CD4-positive, alpha-beta T cell treated with Interleukin-10 for 1 hour (primary cell): ENCODE data around the gene LACTBL1.
"Not testable (repeated sequence)": the region's sequence is repeated elsewhere in the genome, so short reads cannot be mapped to it uniquely, and the experiment has no call there.

ENCODE experiments used
- DNase-seq: peaks from one replicate; pipeline ENCODE4 v3.0.0-alpha.2; 2020

The LACTBL1 gene

DNA sequence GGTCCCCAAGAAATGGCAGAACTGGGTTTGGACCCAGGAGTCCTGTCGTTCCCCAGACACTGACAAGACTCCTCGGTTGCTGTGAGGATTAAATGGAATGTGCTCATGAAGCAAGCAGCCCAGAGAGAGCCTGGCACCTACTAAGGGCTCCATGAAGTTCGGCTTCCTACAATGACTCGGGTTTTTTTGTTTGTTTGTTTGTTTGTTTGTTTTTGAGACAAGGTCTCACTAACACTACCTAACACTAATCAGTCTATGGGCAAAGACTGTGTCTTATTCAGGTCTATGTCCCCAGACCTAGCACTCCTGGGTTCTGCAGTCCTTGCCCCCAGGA lies 3.4 kb upstream of the LACTBL1 start:
- DNase-seq, result no peak

- DNase-seq, result no peak
Observed at GRCh38 chr1:22975694-22976093, 3.0 kb upstream of the LACTBL1 start.

GRCh38 chr1:22971611-22972405 lies 858 bp downstream of the LACTBL1 start:
- no peak for DNase-seq

DNA sequence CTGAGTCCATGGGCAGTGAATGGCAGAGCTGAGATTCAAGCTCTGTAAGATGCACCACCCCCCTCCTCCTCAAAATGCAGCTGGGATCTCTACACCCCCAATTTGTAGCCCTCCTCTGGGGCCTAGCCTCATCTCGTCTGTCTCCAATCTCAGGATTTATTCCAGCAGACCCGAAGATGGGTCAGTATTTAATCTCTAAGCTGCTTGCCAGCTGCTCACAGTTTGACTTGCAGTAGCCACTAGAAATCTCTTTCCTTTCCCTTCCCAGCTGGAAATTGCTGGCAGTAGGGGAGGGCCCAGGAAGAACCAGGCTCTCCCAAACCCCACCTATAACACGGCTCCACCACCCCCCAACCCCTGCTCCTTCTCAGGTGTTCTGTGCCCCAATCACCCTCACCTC lies 1.5 kb downstream of the LACTBL1 start:
- no peak for DNase-seq

DNA sequence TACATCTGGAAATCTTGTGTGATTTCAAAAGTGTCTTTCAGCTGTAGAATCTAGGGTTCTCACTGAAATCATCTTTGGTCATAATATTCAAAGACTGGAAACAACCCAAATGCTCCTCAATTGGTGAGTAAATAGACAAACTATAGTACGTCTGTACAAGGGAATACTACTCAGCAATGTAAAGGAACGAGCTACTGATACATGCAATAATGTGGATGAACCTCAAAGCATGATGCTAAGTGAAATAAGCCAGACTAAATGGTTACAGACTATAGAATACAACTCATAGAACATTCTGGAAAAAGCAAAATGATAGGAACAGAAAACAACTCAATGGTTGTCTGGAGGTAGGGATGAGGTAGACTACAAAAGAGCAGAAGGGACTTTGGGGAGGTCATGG lies 2.6 kb downstream of the LACTBL1 start:
- DNase-seq, result no peak

GRCh38 chr1:22969304-22969709 lies 3.4 kb downstream of the LACTBL1 start:
- DNase-seq, result no peak

- DNase-seq, result no peak
Observed at GRCh38 chr1:22967833-22968232, 4.8 kb downstream of the LACTBL1 start.

DNA sequence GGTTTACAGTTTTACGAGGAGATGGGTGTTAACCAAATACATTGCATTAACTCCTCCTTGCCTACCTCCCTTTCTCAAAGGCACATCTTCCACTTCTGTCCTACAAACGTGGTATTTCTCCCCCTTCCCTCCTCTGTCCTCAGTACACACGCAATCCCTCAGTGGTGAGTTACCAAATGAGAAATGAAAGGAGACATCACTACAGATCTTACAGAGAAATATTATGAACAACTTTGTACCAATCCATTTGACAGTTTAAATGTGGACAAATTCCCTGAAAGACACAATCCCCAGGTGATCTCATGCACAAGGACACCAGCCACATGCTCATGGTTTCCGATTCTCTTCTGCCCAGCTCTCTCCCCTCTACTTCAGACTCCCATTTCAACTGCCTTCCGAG lies 6.4 kb downstream of the LACTBL1 start:
- DNase-seq, result no peak

DNA sequence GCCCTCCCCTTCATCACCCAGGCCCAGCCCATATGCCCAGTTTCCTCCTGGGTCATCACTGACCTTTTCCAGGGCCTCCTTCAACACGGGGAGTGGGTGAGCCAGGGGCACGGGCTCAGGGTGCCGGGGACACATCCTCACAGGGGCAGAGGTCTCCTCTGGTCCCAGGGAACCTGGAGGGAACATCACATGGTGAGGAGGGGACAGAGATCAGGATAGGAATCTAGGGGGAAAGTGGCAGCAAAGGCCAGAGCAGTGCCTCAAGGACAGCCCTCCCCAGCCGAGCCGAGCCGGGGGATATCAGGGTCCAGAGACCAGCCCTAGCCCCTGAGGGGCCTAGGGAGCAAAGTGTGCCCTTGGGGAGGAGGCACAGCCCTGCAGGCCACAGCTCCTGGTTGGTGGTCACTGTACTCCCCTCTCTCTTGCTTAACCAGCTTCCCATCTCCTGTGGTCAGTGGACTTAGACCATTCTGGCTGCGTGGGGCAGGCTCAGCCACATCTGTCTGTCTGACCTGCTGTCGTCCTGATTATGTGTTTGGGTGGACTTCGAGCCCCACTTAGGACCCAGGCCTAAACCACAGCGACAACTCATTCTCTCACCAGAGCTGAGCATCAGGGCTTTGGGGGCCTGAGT lies 9.5 kb downstream of the LACTBL1 start:
- DNase-seq, result no peak

DNA sequence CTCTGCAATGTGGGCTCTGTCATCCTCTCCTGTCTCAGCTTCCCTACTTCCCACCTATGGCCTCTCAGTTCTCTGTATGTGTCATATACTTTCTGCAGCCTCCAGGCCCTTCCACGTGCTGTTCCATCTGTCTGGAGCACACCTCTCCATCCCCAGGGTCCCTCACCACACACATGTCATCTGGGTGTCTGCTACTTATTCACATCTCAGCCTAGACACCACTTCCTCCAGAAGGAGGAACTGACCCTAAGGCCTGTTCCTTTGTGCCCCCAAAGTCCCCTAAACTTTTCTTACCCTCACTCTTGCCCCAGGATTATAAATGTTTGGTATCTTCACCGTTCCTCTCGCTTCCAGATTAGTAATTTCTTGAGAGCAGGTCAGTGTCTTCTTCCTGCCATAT lies 10.1 kb downstream of the LACTBL1 start:
- DNase-seq, result no peak

GRCh38 chr1:22959545-22960360 lies 12.9 kb downstream of the LACTBL1 start:
- no peak for DNase-seq

DNA sequence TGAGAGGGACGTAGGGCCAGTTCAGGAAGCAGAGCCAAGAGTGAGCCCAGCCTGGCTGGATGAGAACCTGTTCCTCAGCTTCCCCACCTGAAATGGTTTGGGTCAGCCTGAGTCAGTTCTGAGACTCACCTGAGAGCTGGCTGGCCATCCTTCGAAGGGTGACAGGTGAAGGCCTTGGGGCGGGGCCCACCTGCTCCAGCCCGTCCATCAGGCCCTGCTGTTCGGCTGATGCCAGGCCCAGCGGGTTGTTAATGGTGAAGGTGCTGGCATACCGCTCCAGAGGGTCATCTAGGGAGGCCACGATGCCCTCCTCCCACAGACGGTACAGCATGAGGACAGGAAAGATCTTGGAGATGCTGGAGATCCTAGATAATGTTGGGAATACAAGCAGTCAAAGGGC lies 14.1 kb downstream of the LACTBL1 start:
- DNase-seq, result no peak

DNA sequence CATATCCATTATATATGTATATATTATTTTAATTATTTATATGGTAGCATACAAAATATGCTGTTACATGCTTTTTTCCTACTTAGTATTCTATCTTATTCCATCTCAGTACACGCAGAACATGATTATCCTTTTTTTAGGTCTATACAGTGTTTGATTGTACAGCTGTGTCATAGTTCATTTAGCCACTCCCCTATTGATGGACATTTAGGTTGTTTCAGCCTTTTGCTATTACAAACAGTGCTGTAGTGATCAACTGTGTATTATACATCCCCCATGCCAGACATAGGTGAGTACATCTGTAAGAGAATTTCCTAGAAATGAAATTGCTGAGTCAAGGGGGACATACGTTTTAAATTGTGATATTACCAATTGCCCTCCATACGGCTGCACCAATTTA lies 15.6 kb downstream of the LACTBL1 start:
- DNase-seq, result no peak

DNA sequence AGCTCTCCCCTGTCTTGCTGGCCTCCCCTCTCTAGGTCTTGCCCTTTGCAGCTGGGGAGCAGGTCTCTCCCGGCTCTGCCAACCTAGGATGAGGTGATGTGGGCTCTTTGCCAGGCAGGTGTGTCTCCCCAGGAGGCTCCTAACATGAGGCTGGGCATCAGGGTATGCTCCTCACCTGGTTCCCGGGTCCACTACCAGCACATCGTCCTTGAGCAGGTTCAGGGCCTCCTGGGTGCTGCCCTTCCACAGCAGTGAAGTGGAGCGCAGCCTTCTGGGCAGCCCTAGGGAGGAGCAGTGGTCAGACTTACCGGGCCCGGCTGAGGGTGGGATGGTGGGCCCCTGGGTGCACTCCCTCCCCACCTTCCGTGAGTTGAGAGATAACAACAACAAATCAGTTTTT lies 17.5 kb downstream of the LACTBL1 start:
- no peak for DNase-seq

GRCh38 chr1:22953740-22954141 lies 18.9 kb downstream of the LACTBL1 start:
- no peak for DNase-seq

- no peak for DNase-seq
Observed at GRCh38 chr1:22953057-22953739, 19.5 kb downstream of the LACTBL1 start.

DNA sequence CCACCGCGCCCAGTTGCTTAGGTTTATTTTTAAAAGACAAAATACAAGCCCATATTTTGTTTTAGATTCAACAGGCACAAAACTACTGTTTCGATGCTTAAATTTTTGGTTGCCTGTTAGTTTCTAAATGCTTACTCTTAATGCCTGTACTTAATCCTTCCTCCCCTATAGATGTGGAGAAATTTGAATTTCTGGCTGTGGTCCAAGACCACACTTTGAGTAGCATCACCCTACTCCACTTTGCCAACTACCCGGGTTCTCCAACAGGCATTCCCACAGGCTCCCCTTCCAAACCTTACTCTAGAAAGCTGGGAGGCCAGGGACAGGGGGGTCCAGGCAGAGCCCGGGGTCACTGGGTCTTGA lies 20.0 kb downstream of the LACTBL1 start:
- DNase-seq, result no peak

GRCh38 chr1:22951796-22952195 lies 20.9 kb downstream of the LACTBL1 start:
- no peak for DNase-seq

DNA sequence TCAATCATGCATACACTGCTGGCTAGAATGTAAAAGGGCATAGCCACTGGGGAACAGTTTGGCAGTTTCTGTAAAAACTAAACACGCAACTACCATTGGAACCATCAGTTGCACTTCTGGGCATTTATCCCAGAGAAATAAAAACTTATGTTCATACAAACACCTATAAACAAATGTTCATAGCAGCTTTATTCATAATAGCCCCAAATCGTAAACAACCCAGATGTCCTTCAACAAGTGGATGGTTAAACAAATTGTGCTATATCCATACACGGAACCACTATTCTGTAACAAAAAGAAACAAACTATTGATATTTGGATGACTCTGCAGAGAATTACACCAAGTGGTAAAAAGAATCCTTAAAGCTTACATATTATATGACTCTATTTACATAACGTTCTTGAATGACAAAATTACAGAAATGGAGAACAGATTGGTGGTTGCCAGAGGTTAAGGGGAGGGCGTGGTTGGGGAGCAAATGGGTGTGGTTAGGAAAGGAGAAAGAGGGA lies 22.8 kb downstream of the LACTBL1 start:
- DNase-seq, result no peak

- DNase-seq, result not testable (repeated sequence)
Observed at GRCh38 chr1:22945171-22945570, 27.5 kb downstream of the LACTBL1 start.

GRCh38 chr1:22944346-22945055 lies 28.2 kb downstream of the LACTBL1 start:
- no peak for DNase-seq

DNA sequence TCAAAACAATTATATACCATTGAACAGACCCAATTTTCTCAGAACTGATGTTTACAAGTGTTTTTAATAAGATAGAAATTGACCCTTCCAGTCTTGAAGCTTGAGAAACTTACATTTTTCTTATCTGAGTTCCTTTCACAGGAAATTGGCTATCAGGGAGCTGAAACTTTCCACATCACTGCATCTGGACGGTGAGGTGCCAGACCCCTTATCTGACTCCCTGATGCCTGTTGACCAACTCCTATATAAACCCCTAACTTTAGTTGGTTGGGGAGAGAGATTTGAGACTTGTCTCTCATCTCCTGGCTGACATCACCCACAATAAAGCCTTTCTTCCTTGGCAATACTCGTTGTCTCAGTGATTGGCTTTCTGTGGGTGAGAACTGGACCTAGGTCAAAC lies 31.4 kb downstream of the LACTBL1 start:
- no peak for DNase-seq

DNA sequence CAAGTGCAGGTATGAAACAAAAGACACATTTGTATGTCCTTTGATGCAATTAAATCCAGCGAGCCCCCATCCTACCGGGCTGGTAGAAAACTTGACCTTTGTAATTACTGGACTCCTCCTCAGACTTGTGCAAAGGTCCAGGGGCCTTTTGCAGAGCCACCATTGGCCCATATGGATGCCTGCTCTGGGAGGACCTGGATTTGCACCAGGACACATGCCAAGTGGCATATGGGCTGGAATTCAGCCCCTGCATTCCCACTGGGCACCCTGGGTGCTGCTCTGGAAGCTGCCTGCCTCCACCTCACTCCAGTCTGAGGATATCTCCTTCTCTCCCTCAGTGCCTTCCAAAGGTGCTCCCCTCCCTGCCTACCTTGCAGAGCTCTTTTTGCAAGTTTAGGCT lies 36.0 kb downstream of the LACTBL1 start:
- DNase-seq, result no peak
